B cell (primary cell): ENCODE measurements around the gene PLIN4. TPM values are rescaled to one million over a fixed set of nuclear protein-coding genes. Genes with fewer than 3 reads are reported as not detected.

ENCODE experiments used
- ATAC-seq: fragments of 200-7000 bp; cut with Tn5 transposase; one replicate; pipeline ENCODE4 v1.10.0; 2021; ENCODE audit warnings: low read depth, mild to moderate bottlenecking, moderate number of reproducible peaks, moderate library complexity
- CTCF ChIA-PET: fragments of 350-600 bp; sonication (Branson Sonifier 250); formaldehyde crosslinking; loops from one replicate; lab custom pipeline; 2021; ENCODE audit warnings: antibody characterized with exemption, inconsistent platforms; lab: Charles Lee
- POLR2A ChIA-PET: fragments of 350-600 bp; sonication (Branson Sonifier 250); formaldehyde crosslinking; loops from one replicate; lab custom pipeline; 2021; ENCODE audit warnings: antibody characterized with exemption; lab: Charles Lee
- DNase-seq: peaks from one replicate; pipeline ENCODE4 v3.0.0; 2013
- H2AFZ ChIP-seq: 2 replicates; pipeline ENCODE4 v1.6.1; 2012; ENCODE audit warnings: mild to moderate bottlenecking, low read depth, low read length; ENCODE audit not compliant: insufficient read depth, poor library complexity, severe bottlenecking
- H3K27ac ChIP-seq, 2 donors: 1 replicate in 1 of 2; 2 replicates in 1 of 2; pipeline ENCODE4 v1.5.1; 2012 to 2013; ENCODE audit warnings: low read length in 2 of 2, mild to moderate bottlenecking in 2 of 2, moderate library complexity in 1 of 2
- H3K27me3 ChIP-seq, 4 experiments: fragments of 200-600 bp in 1 of 4; sonication (generic) in 1 of 4; replicated peaks in 1 of 4; 1 replicate in 2 of 4; 2 replicates in 2 of 4; pipeline versions ENCODE4 v1.6.1 to v1.7.0; 2013 to 2016; ENCODE audit warnings: low read length in 3 of 4, mild to moderate bottlenecking in 2 of 4, mixed read lengths in 1 of 4, moderate library complexity in 1 of 4; ENCODE audit not compliant: insufficient read depth in 4 of 4, control insufficient read depth in 3 of 4; ENCODE audit errors: control extremely low read depth in 1 of 4
- H3K36me3 ChIP-seq, 2 experiments: replicated peaks in 1 of 2; 1 replicate in 1 of 2; 2 replicates in 1 of 2; pipeline versions ENCODE4 v1.6.1 to v1.7.1; 2013; ENCODE audit warnings: low read length in 1 of 2; ENCODE audit not compliant: insufficient read depth in 2 of 2, control insufficient read depth in 1 of 2; ENCODE audit errors: control extremely low read depth in 1 of 2, extremely low read depth in 1 of 2
- H3K4me1 ChIP-seq, 2 donors: fragments of 200-600 bp in 1 of 2; sonication (generic) in 1 of 2; 1 replicate in 1 of 2; 2 replicates in 1 of 2; pipeline versions ENCODE4 v1.5.1 to v1.6.1; 2013 to 2017; ENCODE audit warnings: low read length in 2 of 2; ENCODE audit not compliant: control insufficient read depth in 2 of 2, insufficient read depth in 2 of 2
- H3K4me2 ChIP-seq: replicated peaks from 2 replicates; pipeline ENCODE3; 2012; ENCODE audit warnings: mild to moderate bottlenecking, low read depth, low read length; ENCODE audit not compliant: poor library complexity, severe bottlenecking
- H3K4me3 ChIP-seq, 5 experiments: fragments of 200-600 bp in 1 of 5; sonication (generic) in 1 of 5; 1 replicate in 3 of 5; 2 replicates in 2 of 5; pipeline versions ENCODE4 v1.5.1 to v1.7.0; 2011 to 2016; ENCODE audit warnings: low read length in 4 of 5, mild to moderate bottlenecking in 4 of 5, low read depth in 2 of 5, control low read depth in 1 of 5, moderate library complexity in 1 of 5; ENCODE audit not compliant: insufficient read depth in 1 of 5; ENCODE audit errors: control extremely low read depth in 1 of 5, extremely low read depth in 1 of 5
- H3K79me2 ChIP-seq: fragments of 200-600 bp; sonication (generic); one replicate; pipeline ENCODE4 v1.6.0; 2016; ENCODE audit warnings: low read length; ENCODE audit not compliant: control insufficient read depth, insufficient read depth
- H3K9ac ChIP-seq: fragments of 200-600 bp; sonication (generic); 2 replicates; pipeline ENCODE4 v1.6.1; 2017; ENCODE audit warnings: mild to moderate bottlenecking, low read length, moderate library complexity
- H3K9me3 ChIP-seq, 3 donors: one replicate each; pipeline versions ENCODE4 v1.6.1 to v1.7.1; 2013; ENCODE audit warnings: low read length in 2 of 3; ENCODE audit not compliant: control insufficient read depth in 2 of 3, insufficient read depth in 1 of 3; ENCODE audit errors: control extremely low read depth in 1 of 3
- H4K20me1 ChIP-seq: 2 replicates; pipeline ENCODE4 v1.6.0; 2012; ENCODE audit warnings: mild to moderate bottlenecking, low read length; ENCODE audit not compliant: insufficient read depth, control insufficient read depth, poor library complexity, severe bottlenecking
- H3K27ac Mint-ChIP-seq: one replicate; pipeline ENCODE4 v1.8.0; 2021; ENCODE audit warnings: mixed read lengths
- H3K27me3 Mint-ChIP-seq: one replicate; pipeline ENCODE4 v1.8.0; 2021; ENCODE audit warnings: mixed read lengths
- H3K4me1 Mint-ChIP-seq: one replicate; pipeline ENCODE4 v1.8.0; 2021; ENCODE audit warnings: mixed read lengths
- H3K4me3 Mint-ChIP-seq: one replicate; pipeline ENCODE4 v1.8.0; 2021; ENCODE audit warnings: mixed read lengths
- H3K9me3 Mint-ChIP-seq: one replicate; pipeline ENCODE4 v1.8.0; 2022; ENCODE audit warnings: mixed read lengths; ENCODE audit not compliant: insufficient read depth
- CTCF ChIP-seq: fragments of 200-600 bp; IDR thresholded peaks from one replicate; pipeline ENCODE4 v1.8.0; 2022; ENCODE audit warnings: antibody characterized with exemption, mild to moderate bottlenecking
- EZH2 ChIP-seq: IDR thresholded peaks from 2 replicates; pipeline ENCODE4 v1.6.1; 2012; ENCODE audit warnings: borderline replicate concordance, low read depth, mild to moderate bottlenecking, moderate library complexity, low read length; ENCODE audit not compliant: insufficient read depth, poor library complexity, severe bottlenecking
- WGBS: methylation state at CpG from one replicate; pipeline ENCODE4 v1.1.5; 2013; ENCODE audit warnings: missing lambda C conversion rate; ENCODE audit not compliant: insufficient coverage; 5-methylcytosine and 5-hydroxymethylcytosine counted together
- intact Hi-C: fragments of 100-400 bp; cut with micrococcal nuclease; formaldehyde crosslinking; loops from one replicate; pipeline ENCODE4 v1.10.0; 2022
- polyA plus RNA-seq: library from polyadenylated mRNA; depleted of rRNA; stranded (reverse); fragments of >200 nt; gene quantifications from 2 replicates; pipeline ENCODE4 v1.2.3, GENCODE V29; 2012
- total RNA-seq, 2 donors: library from RNA; stranded (reverse); fragments of 120-200 nt in 1 of 2; gene quantifications; 1 replicate in 1 of 2; 2 replicates in 1 of 2; pipeline versions ENCODE4 v1.2.3 to v1.2.4, GENCODE V29; 2013 to 2022

The PLIN4 gene
- total and polyA plus RNA-seq, 2 donors (not counting 1 experiment from before 2014, with no cell fraction given) = 0.04 to 0.07 TPM

- intact Hi-C loops = no loop called here
- Mint-ChIP-seq H3K4me1 (no peaks in the 10 kb centered on the region), H3K4me3 (no peak overlapping the region), H3K27me3 (no peaks in the 10 kb centered on the region), H3K27ac (no peak overlapping the region), H3K9me3 (no peaks in the 10 kb centered on the region)
- DNase-seq = no peak
- POLR2A ChIA-PET = no interaction called here
- Histone ChIP-seq H3K27me3 (no peaks in the 10 kb centered on the region), H3K4me1 (no peaks in the 10 kb centered on the region), H3K36me3 (peaks cover 0 to 39% of the 10 kb centered on the region in 2 experiments), H3K27ac (no peak overlapping the region), H3K9ac (no peak overlapping the region), H3K4me2 (no peak overlapping the region), H3K79me2 (no peaks in the 10 kb centered on the region), H4K20me1 (no peaks in the 10 kb centered on the region), H3K9me3 (no peaks in the 10 kb centered on the region), H3K4me3 (no peak overlapping the region), H2AFZ (no peak overlapping the region)
- ATAC-seq = no peak
- no peak for TF ChIP-seq CTCF
- TF ChIP-seq EZH2 = no peak
- CTCF ChIA-PET = interaction anchor here (0.6 kb wide), 1 partner anchor 25 kb away, joined by 3 read pairs; no protein-coding TSS in a partner anchor
- 96% methylated on average over 21 of the region's 23 CpGs for WGBS
Measured at GRCh38 chr19:4499318-4499717, 19.0 kb downstream of the PLIN4 start.

- intact Hi-C loops = no loop called here
- ATAC-seq = no peak
- H3K4me1 ChIP-seq = no peaks in the 10 kb centered on the region
- no peak overlapping the region for H3K27ac ChIP-seq
- DNase-seq = no peak
- no peak overlapping the region for H3K4me3 ChIP-seq
- peaks cover 0 to 41% of the 10 kb centered on the region in 2 experiments for H3K36me3 ChIP-seq
- no peak overlapping the region for H2AFZ ChIP-seq
- H3K4me2 ChIP-seq = no peak overlapping the region
- WGBS = 98% methylated on average over 11 of the region's 12 CpGs
- H3K79me2 ChIP-seq = no peaks in the 10 kb centered on the region
- no peaks in the 10 kb centered on the region for H3K27me3 ChIP-seq
- CTCF ChIA-PET = no interaction called here
- Mint-ChIP-seq H3K4me1 (no peaks in the 10 kb centered on the region), H3K9me3 (no peaks in the 10 kb centered on the region), H3K27me3 (no peaks in the 10 kb centered on the region), H3K27ac (no peak overlapping the region), H3K4me3 (no peak overlapping the region)
- TF ChIP-seq CTCF = no peak
- no peak for TF ChIP-seq EZH2
- H3K9me3 ChIP-seq = no peaks in the 10 kb centered on the region
- POLR2A ChIA-PET = no interaction called here
- no peaks in the 10 kb centered on the region for H4K20me1 ChIP-seq
- no peak overlapping the region for H3K9ac ChIP-seq
Measured at GRCh38 chr19:4498694-4499093, 19.6 kb downstream of the PLIN4 start.
